ENCODE measurements around the gene PLTP.

Gene PLTP

DNA sequence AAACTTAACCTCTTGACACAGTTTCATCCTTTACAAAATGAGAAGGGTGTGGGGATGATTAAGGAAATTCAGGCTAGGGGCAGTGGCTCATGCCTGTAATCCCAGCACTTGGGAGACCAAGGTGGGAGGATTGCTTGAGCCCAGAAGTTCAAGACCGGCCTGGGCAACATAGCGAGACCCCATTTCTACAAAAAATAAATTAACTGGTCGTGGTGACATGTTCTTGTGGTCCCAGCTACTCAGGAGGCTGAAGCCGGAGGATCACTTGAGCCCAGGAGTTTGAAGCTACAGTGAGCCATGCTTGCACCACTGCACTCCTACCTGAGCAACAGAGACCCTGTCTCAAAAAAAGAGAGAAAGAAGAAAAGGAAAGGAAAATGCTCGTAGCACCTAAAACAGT lies 45.5 kb downstream of the PLTP start:
- TF ChIP-seq POLR2AphosphoS5 (IDR thresholded peaks at IDR 0.05; ENCODE audit: low read depth, low read length) (no peak), TAF1 (IDR thresholded peaks at IDR 0.05; ENCODE audit: borderline replicate concordance, insufficient read depth, low read length) (no peak), FOXP2 (optimal IDR thresholded peaks at IDR 0.05; ENCODE audit: borderline replicate concordance, extremely low read depth, extremely low read length, insufficient read depth) (no peak), SIN3A (IDR thresholded peaks at IDR 0.05; ENCODE audit: borderline replicate concordance, insufficient read depth, low read length) (no peak)
- TF ChIP-seq, protein P1, sequence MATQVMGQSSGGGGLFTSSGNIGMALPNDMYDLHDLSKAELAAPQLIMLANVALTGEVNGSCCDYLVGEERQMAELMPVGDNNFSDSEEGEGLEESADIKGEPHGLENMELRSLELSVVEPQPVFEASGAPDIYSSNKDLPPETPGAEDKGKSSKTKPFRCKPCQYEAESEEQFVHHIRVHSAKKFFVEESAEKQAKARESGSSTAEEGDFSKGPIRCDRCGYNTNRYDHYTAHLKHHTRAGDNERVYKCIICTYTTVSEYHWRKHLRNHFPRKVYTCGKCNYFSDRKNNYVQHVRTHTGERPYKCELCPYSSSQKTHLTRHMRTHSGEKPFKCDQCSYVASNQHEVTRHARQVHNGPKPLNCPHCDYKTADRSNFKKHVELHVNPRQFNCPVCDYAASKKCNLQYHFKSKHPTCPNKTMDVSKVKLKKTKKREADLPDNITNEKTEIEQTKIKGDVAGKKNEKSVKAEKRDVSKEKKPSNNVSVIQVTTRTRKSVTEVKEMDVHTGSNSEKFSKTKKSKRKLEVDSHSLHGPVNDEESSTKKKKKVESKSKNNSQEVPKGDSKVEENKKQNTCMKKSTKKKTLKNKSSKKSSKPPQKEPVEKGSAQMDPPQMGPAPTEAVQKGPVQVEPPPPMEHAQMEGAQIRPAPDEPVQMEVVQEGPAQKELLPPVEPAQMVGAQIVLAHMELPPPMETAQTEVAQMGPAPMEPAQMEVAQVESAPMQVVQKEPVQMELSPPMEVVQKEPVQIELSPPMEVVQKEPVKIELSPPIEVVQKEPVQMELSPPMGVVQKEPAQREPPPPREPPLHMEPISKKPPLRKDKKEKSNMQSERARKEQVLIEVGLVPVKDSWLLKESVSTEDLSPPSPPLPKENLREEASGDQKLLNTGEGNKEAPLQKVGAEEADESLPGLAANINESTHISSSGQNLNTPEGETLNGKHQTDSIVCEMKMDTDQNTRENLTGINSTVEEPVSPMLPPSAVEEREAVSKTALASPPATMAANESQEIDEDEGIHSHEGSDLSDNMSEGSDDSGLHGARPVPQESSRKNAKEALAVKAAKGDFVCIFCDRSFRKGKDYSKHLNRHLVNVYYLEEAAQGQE (IDR thresholded peaks at IDR 0.05; ENCODE audit: insufficient read depth in 1 of 2, low read depth in 2 of 2, low read length in 2 of 2): no peak

DNA sequence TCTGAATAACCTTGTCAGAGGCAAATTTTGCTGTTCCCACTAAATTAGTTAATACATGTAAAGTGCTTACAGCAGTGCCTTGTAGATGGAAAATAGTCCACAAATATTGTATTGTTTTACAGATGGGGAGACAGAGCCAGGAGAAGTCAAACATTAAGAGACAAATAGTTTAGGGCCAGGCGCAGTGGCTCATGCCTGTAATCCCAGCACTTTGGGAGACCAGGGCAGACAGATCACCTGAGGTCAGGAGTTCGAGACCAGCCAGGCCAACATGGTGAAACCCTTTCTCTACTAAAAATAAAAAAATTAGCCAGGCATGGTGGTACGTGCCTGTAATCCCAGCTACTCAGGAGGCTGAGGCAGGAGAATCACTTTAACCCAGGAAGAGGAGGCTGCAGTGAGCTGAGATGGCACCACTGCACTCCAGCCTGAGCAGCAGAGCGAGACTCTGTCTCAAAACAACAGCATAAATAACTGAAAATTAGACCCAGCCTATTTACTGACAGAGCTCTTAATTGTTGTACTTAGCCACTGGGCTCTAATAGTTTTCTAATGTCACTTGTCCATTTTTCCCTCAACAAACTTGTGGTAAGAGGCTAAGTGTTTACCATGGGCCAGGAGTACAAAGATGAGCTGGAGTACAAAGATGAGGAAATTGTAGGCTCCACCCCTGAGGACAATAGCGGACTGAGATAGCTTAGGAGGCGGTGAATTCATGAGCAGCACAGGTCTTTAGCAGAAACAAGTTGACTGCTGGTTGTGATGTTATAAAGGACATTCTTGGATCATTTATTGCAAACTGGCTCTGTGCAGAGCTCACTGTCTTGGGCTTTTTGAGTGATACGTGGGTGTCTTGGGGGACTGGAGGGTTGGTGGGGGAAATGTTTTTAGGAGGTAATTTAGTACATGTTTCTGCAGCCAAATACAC lies 48.1 kb downstream of the PLTP start:
- TF ChIP-seq SIN3A (IDR thresholded peaks at IDR 0.05; ENCODE audit: borderline replicate concordance, insufficient read depth, low read length) (no peak), POLR2AphosphoS5 (IDR thresholded peaks at IDR 0.05; ENCODE audit: low read depth, low read length) (no peak), TAF1 (IDR thresholded peaks at IDR 0.05; ENCODE audit: borderline replicate concordance, insufficient read depth, low read length) (no peak), FOXP2 (optimal IDR thresholded peaks at IDR 0.05; ENCODE audit: borderline replicate concordance, extremely low read depth, extremely low read length, insufficient read depth) (no peak)
- TF ChIP-seq, protein P1 (IDR thresholded peaks at IDR 0.05; ENCODE audit: insufficient read depth in 1 of 2, low read depth in 2 of 2, low read length in 2 of 2): no peak

DNA sequence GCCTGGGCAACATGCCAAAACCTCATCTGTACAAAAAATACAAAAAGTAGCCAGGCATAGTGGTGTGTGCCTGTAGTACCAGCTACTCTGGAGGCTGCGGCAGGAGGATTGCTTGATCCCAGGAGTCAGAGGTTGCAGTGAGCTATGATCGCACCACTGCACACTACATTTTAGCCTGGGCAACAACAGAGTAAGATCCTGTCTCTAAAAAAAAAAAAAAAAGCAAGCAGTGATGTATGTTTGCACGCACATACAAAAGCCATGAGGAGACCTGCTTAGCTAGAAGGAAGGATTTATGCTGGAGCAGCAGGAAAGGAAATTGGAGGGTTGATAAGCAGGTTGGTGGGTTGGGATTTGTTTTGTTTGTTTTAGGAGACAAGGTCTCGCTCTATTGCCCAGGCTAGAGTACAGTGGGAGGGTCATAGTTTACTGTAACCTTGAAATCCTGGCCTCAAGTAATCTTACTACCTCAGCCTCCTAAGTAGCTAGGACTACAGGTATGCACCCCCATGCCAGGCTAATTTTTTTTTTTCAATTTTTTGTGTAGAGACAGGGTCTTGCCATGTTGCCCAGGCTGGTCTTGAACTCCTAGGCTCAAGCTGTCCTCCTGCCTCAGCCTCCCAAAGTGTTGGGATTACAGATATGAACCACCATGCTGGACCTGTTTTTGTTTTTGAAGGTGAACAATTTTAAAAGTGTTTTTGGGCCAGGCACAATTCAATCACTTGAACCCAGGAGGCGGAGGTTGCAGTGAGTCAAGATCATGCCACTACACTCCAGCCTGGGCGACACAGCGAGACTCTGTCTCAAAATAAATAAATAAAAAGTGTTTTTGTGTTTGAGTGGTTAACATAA lies 50.5 kb downstream of the PLTP start:
- TF ChIP-seq, protein P1 (IDR thresholded peaks at IDR 0.05; ENCODE audit: insufficient read depth in 1 of 2, low read depth in 2 of 2, low read length in 2 of 2): no peak
- TF ChIP-seq POLR2AphosphoS5 (IDR thresholded peaks at IDR 0.05; ENCODE audit: low read depth, low read length): no peak
- TF ChIP-seq TAF1 (IDR thresholded peaks at IDR 0.05; ENCODE audit: borderline replicate concordance, insufficient read depth, low read length): no peak
- TF ChIP-seq SIN3A (IDR thresholded peaks at IDR 0.05; ENCODE audit: borderline replicate concordance, insufficient read depth, low read length): no peak
- TF ChIP-seq FOXP2 (optimal IDR thresholded peaks at IDR 0.05; ENCODE audit: borderline replicate concordance, extremely low read depth, extremely low read length, insufficient read depth): no peak

DNA sequence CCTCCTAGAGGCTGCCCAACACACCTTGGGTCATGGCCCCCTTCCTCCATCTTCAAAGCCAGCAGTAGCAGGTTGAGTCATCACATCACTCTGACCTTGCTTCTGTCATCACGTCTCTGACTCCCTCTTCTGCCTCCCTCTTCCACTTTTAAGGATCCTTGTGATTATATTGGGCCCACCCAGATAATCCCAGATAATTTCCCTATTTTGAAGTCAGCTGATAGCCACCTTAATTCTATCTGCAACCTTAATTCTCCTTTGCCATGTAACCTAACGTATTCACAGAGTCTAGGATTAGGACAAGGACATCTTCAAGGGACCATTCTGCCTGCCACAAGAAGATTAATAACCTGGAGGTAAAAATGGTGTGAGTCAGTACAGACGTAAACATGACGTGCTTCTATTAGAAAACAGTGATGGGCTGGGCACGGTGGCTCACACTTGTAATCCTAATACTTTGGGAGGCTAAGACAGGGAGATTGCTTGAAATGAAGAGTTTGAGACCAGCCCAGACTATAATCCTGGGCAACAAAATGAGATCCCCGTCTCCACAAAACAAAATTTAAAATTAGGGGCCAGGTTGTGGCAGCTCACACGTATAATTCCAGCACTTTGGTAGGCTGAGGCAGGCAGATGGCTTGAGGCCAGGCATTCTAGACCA lies 51.3 kb downstream of the PLTP start:
- TF ChIP-seq POLR2AphosphoS5 (IDR thresholded peaks at IDR 0.05; ENCODE audit: low read depth, low read length): no peak
- TF ChIP-seq, protein P1 (IDR thresholded peaks at IDR 0.05; ENCODE audit: insufficient read depth in 1 of 2, low read depth in 2 of 2, low read length in 2 of 2): no peak
- TF ChIP-seq FOXP2 (optimal IDR thresholded peaks at IDR 0.05; ENCODE audit: borderline replicate concordance, extremely low read depth, extremely low read length, insufficient read depth): no peak
- no peak for TF ChIP-seq SIN3A (IDR thresholded peaks at IDR 0.05; ENCODE audit: borderline replicate concordance, insufficient read depth, low read length)
- no peak for TF ChIP-seq TAF1 (IDR thresholded peaks at IDR 0.05; ENCODE audit: borderline replicate concordance, insufficient read depth, low read length)
